ENCODE results near the gene SIRPG. TPM values are rescaled to one million over a fixed set of nuclear protein-coding genes. Genes with fewer than 3 reads are reported as not detected.

SIRPG gene
- total RNA-seq, 1 experiment from 2014 or later = 2.1 TPM

- H3K27ac ChIP-seq = no peak overlapping the region
- ChIA-PET POLR2A (ENCODE audit: unreplicated experiment) (no interaction called here), CTCF (no interaction called here)
- H3K27me3 ChIP-seq (ENCODE audit: insufficient read depth, low read depth) = no peaks in the 10 kb centered on the region
- no peaks in the 10 kb centered on the region for H3K4me1 ChIP-seq (replicated peaks; ENCODE audit: insufficient read depth)
- H3K36me3 ChIP-seq (ENCODE audit: low read depth) = no peaks in the 10 kb centered on the region
- no peaks in the 10 kb centered on the region for H4K20me1 ChIP-seq (ENCODE audit: insufficient read depth)
- no peaks in the 10 kb centered on the region for H3K9me3 ChIP-seq (ENCODE audit: insufficient read depth, low read depth)
- no peak overlapping the region for H3K4me2 ChIP-seq
- no peak overlapping the region for H2AFZ ChIP-seq
- TF ChIP-seq CTCF (conservative IDR thresholded peaks at IDR 0.05) (no peak), EZH2 (IDR thresholded peaks at IDR 0.05; ENCODE audit: low read depth) (no peak)
- intact Hi-C loops (cut with micrococcal nuclease; ENCODE audit: unreplicated experiment) = no loop called here
- H3K9me2 ChIP-seq (ENCODE audit: insufficient read depth) = no peaks in the 10 kb centered on the region
- no peaks in the 10 kb centered on the region for H3F3A ChIP-seq (ENCODE audit: insufficient read depth, low read depth)
- H3K4me3 ChIP-seq = no peak overlapping the region
- BruUV-seq (replicated peaks) = no TSS peak
- H3K79me2 ChIP-seq (ENCODE audit: low read depth) = no peaks in the 10 kb centered on the region
- DNase-seq = no peak
These were observed 69.6 kb downstream of the SIRPG start for GRCh38 chr20:1587781-1588532.

GRCh38 chr20:1579488-1579887, 78.1 kb downstream of the SIRPG start:
- H3K79me2 ChIP-seq (ENCODE audit: low read depth) = no peaks in the 10 kb centered on the region
- H4K20me1 ChIP-seq (ENCODE audit: insufficient read depth) = no peaks in the 10 kb centered on the region
- POLR2A ChIA-PET (ENCODE audit: unreplicated experiment) = no interaction called here
- H3K9me3 ChIP-seq (ENCODE audit: insufficient read depth, low read depth) = no peaks in the 10 kb centered on the region; the same call in 1 of the 2 replicates
- H3K27me3 ChIP-seq (ENCODE audit: insufficient read depth, low read depth) = no peaks in the 10 kb centered on the region
- intact Hi-C loops (cut with micrococcal nuclease; ENCODE audit: unreplicated experiment) = no loop called here
- BruUV-seq (replicated peaks) = no TSS peak
- no peak overlapping the region for H3K27ac ChIP-seq
- H2AFZ ChIP-seq = no peak overlapping the region
- no peaks in the 10 kb centered on the region for H3K36me3 ChIP-seq (ENCODE audit: low read depth)
- DNase-seq = peak in 1 of 2 experiments; percentile 18
- CTCF ChIA-PET = no interaction called here
- no peak overlapping the region for H3K4me3 ChIP-seq
- no peaks in the 10 kb centered on the region for H3K9me2 ChIP-seq (ENCODE audit: insufficient read depth)
- H3F3A ChIP-seq (ENCODE audit: insufficient read depth, low read depth) = peaks cover 8% of the 10 kb centered on the region; the same call in 1 of the 2 replicates
- H3K4me2 ChIP-seq = no peak overlapping the region
- TF ChIP-seq CTCF (conservative IDR thresholded peaks at IDR 0.05) (no peak), EZH2 (IDR thresholded peaks at IDR 0.05; ENCODE audit: low read depth) (no peak)
- peaks cover 15% of the 10 kb centered on the region for H3K4me1 ChIP-seq (replicated peaks; ENCODE audit: insufficient read depth)

Other genes starting within 250 kb of the SIRPG start
- gene NSFL1C, start 190.9 kb downstream of the SIRPG start, total RNA-seq (2021) = 151 and 160 TPM in 2 replicates
- 4.5 and 7.1 TPM in 2 replicates for gene SIRPB2, start 166.4 kb downstream of the SIRPG start, total RNA-seq (2021)
- gene SIRPD, start 100.1 kb downstream of the SIRPG start, total RNA-seq (2021) = 0.37 and 0.53 TPM in 2 replicates
- gene SIRPB1, start 37.8 kb downstream of the SIRPG start, total RNA-seq (2021) = 4.1 and 7.6 TPM in 2 replicates
- gene SIRPA, start 237.6 kb upstream of the SIRPG start, total RNA-seq (2021) = 18.4 and 18.5 TPM in 2 replicates

All from PC-9 (cell line).